DMS 273 (cell line): ENCODE data around the gene SESN2.

Experiments used
- DNase-seq: peaks from one replicate; lab custom pipeline; 2025; ENCODE audit not compliant: unreplicated experiment; lab: John Stamatoyannopoulos, UW

SESN2 gene

GRCh38 chr1:28282426-28283407 lies 23.4 kb downstream of the SESN2 start:
- no peak for DNase-seq

DNA sequence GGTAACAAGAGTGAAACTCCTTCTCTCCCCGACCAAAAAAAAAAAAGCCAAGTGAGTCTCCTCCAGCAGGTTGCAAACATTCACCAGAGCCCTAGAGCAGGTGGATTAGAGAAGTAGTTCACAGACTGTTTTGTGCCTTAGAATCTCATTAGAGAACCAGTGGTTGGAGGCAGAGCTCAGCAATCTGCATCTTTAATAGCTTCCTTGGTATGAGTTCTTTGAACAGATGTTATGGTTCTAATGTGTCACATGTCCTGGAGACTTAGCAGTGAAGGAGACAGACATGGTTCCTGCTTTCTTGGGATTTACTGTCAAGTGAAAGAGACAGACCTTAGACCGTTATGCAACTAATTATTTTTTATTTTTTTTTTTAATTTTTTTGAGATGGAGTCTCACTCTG lies 26.8 kb downstream of the SESN2 start:
- DNase-seq: peak; percentile 62

DNA sequence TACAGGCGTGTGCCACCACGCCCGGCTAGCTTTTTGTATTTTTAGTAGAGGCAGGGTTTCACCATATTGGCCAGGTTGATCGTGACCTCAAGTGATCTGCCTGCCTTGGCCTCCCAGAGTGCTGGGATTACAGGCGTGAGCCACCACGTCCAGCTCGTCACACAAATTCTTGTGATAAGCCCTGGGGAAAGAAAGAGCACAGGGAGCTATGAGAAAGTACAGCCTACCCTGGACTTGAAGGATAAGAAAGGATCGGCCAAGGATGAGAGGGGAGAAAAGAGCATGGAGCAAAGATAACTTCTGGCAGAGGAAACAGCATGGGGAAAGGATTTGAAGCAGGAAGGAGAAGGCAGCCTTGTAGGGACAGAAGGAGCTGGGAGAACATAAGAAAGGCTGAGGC lies 29.2 kb downstream of the SESN2 start:
- no peak for DNase-seq

DNA sequence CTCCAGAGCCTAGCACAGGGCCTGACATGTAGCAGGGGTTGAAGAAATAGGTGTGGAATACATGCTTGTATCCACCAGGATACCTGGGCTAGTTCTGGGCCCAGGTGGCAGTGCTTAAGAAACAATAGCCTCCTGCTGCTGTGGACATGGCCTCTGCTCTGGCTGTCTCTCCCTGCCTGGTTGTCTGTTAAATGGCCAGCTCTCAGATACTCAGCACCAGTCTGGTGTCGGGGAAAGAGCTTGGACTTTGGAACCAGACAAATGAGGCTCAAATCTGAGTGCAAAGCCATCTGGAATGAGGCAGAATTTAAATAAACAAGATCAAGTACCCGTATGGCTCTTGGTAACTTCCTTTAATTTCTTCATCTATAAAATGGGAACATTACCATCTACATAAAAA lies 31.5 kb downstream of the SESN2 start:
- no peak for DNase-seq

DNA sequence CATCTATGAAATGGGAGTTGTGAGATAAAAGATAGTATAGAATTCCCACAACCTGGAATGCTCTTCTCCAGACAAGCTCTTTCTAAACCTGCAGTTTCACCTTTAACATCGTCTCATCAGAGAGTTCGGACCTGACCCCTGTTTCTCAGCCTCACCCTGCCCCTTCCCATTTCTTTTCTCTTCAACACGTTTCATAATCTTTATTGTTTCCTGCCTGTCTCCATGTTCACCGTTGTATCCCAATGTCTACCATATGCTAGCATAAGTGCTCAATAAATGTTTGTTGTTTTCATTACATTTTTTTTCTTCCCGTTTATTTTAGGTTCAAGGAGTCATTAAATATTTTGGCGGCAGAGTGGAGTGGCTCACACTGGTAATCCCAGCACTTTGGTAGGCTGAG lies 32.4 kb downstream of the SESN2 start:
- DNase-seq: no peak

- no peak for DNase-seq
Measured at GRCh38 chr1:28295936-28296335, 36.6 kb downstream of the SESN2 start.

GRCh38 chr1:28296401-28297261 lies 37.3 kb downstream of the SESN2 start:
- DNase-seq: peak; percentile 33

DNA sequence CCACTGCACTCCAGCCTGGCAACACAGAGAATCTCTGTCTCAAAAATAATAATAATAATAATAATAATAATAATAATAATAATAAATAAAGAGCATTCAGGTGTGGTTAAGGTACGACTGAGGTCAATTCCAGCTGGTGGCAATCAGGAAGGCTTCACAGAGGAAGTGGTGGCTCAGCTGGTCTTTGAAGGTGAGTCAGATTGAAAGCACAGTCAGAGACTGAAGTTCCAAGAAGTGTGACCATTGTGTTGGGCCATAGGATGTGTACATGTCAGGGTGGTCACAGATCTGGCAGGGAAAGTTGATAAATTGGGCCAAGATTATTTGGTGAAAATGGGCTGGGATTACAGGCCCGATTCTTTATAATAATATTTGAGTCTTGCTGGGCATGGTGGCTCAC lies 38.5 kb downstream of the SESN2 start:
- DNase-seq: no peak

GRCh38 chr1:28298438-28298837 lies 39.1 kb downstream of the SESN2 start:
- no peak for DNase-seq

DNA sequence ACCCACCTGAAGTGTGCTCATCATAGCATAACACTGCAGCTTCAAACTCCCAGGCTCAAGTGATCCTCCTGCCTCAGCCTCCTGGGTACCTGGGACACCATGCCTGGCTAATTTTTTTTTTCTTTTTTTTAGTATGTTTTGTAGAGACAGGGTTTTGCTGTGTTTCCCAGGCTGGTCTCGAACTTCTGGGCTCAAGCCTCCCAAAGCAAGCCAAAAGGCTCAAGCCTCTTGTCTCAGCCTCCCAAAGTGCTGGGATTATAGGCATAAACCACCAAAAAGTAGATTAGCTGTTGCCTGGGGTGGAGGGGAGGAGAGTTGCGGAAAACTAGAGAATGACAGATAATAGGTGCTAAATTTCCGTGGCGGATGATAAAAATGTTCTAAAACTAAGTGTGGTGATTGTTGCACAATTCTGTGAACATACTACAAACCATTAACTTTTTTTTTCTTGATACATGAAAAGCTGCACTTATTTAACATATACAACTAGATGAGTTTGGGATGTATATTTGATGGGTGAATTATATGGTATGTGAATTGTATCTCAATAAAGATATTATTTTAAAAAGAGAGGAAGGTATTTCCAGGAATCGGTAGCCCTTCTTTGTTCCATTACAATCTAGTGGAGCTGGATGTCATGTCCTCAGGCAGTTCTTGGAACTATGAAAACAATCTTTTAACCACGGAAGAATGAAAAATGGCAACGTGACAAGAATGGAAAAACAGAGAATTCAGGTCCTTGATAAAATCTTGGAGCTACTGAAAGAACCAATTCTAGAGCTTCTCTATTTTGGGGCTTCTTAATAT lies 42.3 kb downstream of the SESN2 start:
- DNase-seq: no peak

- DNase-seq: no peak
Measured at GRCh38 chr1:28302247-28302646, 42.9 kb downstream of the SESN2 start.

GRCh38 chr1:28306301-28306949 lies 47.1 kb downstream of the SESN2 start:
- DNase-seq: no peak

DNA sequence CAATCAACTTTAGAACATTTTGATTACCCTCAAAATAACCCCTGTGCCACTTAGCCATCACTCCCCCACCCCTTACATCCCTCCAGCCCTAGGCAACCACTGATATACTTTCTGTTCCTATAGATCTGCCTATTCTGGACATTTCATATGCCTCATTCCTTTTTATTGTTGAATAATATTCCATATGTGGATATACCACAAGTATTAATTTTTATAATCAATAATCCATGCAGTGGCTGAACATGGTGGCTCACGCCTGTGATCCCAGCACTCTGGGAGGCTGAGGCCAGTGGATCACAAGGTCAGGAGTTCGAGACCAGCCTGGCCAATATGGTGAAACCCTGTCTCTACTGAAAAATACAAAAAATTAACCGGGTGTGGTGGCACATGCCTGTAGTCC lies 49.4 kb downstream of the SESN2 start:
- DNase-seq: no peak

- no peak for DNase-seq
Measured at GRCh38 chr1:28309702-28310101, 50.4 kb downstream of the SESN2 start.

GRCh38 chr1:28313702-28314546 lies 54.6 kb downstream of the SESN2 start:
- DNase-seq: no peak

GRCh38 chr1:28314547-28314941 lies 55.2 kb downstream of the SESN2 start:
- no peak for DNase-seq

DNA sequence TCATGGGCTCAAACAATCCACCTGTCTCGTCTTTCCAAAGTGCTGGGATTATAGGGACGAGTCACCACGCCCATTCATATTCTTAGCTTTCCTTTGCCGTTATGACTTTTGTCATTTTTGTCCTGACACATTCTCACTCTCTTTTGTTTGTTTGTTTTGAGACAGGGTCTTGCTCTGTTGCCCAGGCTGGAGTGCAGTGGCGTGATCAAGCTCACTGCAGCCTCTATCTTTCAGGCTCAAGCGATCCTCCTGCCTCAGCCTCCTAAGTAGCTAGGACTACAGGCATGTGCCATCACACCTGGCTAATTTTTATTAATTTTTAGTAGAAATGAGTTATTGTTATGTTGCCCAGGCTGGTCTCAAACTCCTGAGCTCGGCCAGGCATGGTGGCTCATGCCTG lies 57.7 kb downstream of the SESN2 start:
- DNase-seq: no peak

- peak; percentile 20 for DNase-seq
Measured at GRCh38 chr1:28322194-28322593, 62.9 kb downstream of the SESN2 start.

DNA sequence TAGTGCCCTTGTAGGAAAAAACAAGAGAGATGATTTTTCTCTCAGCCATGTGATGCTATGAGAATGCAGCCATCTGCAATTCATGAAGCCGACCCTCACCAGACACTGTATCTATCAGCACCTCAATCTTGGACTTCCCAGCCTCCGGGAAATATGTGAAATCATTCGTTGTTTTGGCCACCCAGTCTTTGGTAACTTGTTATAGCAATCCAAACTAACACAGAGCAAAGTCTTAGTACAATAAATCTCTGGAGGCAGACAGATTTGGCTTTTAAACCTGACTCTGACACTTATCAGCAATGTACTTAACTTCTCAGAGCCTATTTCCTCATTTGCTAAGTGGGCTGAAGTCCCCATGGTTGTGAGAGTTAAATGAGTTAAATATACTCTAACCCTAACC lies 64.4 kb downstream of the SESN2 start:
- DNase-seq: no peak

DNA sequence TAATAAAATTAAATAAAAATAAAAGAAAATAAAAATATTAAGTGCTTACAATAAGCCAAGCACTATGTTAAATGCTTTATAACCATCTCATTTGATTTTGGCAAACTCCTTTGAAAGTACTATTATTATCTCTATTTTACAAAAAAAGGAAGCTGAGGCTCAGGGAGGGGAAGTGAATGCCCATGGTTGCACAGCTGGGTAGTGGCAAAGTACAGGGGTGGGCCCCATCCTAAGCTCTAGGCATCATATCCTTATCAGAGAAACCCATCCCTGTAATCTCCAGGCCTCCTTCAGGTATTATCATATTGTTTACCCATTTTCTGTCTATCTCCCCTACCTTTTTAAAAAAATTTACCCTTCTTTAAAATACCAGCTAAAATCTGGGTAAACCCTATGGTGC lies 67.2 kb downstream of the SESN2 start:
- no peak for DNase-seq
